Subcutaneous preadipocyte (primary cell): ENCODE measurements around the gene CNNM4. TPM values are rescaled to one million over a fixed set of nuclear protein-coding genes. Genes with fewer than 3 reads are reported as not detected.

Experiments
- small RNA-seq: library from RNA; depleted of rRNA; stranded (forward); fragments of <200 nt; gene quantifications from one replicate; pipeline ENCODE3, GENCODE V24; 2012
- total RNA-seq: library from RNA; depleted of rRNA; stranded (reverse); fragments of >200 nt; gene quantifications from 2 replicates; pipeline ENCODE4 v1.2.3, GENCODE V29; 2012

The CNNM4 gene
- total RNA-seq, result 1.8 and 3.1 TPM in 2 replicates

DNA sequence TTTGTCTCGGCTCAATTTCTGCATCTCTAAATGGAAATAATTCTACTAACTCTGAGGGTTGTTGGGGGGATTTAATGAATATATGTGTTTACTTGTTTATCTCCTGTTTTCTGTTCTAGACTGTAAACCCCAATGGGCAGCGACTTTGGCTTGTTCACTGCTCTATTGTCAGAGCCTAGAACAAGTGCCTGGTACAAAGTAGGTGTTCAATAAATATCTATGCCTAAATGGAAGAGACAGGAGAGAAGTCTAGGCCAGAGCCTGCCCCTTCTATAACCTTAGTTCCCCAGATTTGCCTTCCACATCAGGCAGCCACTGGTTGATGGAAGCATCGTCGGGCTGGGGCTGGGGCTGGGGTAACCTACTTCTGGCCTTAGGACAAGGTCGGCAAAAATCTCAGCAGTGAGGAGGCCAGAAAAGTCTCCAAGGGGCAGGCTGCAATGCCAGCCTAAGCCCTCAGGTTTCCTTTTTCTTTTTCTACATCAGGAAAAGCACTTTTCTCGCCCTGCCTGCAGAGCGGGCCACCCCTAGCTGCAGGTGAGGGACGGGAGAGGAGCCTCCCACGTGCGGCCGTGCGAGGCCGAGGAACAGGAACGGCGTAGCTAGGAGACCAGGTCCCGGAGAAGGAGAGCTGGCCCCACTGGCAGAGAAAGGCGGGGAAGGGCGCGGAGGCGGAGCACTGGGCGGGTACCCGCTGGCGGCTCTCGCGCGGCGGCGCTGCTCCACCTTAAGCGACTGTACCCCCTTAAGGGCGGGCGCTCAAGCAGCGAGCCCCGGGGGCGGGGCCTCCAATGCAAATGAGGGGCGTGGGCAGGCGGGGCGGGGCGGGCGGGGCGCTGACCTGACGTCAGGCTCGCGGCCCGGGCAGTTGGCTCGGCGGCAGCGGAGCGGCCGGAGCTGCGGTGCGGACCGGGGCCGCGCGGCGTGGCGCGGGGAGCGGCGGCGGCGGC lies at the start of gene CNNM4:
Gene CNNM4 (plus strand): TSS at position 867 of the 950 bp plus-strand sequence. CDS start 98 bp downstream, outside the sequence.

GRCh38 chr2:96739633-96740428 lies 20.9 kb upstream of the CNNM4 start, which contains the start of gene LMAN2L:
TSS of gene LMAN2L (minus strand) at chr2:96740064. CDS start at chr2:96740040, 24 bp downstream.

DNA sequence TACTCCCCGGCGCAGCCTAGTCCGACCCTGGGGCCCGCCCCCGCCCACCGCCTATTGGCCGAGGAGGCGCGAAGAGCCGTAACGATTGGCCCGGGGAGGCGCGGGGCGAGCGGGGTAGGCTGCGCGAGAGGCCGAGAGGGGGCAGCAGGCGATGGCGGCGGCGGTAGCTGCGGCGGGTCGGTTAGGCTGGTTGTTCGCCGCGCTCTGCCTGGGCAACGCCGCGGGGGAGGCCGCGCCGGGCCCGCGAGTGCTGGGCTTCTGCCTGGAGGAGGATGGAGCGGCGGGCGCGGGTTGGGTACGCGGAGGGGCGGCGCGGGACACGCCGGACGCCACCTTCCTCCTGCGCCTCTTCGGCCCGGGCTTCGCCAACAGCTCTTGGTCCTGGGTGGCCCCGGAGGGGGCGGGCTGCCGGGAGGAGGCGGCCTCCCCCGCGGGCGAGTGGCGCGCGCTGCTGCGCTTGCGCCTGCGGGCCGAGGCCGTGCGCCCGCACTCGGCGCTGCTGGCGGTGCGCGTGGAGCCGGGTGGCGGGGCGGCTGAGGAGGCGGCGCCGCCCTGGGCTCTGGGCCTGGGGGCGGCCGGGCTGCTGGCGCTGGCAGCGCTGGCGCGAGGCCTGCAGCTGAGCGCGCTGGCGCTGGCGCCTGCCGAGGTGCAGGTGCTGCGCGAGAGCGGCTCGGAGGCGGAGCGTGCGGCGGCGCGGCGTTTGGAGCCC lies 55.6 kb downstream of the CNNM4 start, which contains the start of gene CNNM3:
Gene CNNM3 (plus strand): TSS at position 142 of the 709 bp plus-strand sequence. CDS start 10 bp downstream, at position 152.

GRCh38 chr2:96843538-96844268 lies 83.0 kb downstream of the CNNM4 start, which contains the start of gene ANKRD23:
TSS of gene ANKRD23 (minus strand) at chr2:96844021. CDS start at chr2:96843992, 29 bp downstream.

GRCh38 chr2:96857667-96858372 lies 97.1 kb downstream of the CNNM4 start, which contains the start of gene ANKRD39:
TSS of gene ANKRD39 (minus strand) at chr2:96858016. CDS start at chr2:96857987, 29 bp downstream.

Small RNA genes lying within 50 kb of the gene (small RNA-seq; reads per million reads assigned to genes)
- gene MIR3127, result not detected

Other genes starting within 250 kb of the CNNM4 start
- gene ARID5A, start 224.2 kb upstream of the CNNM4 start, total RNA-seq, result 4.1 and 5.1 TPM in 2 replicates
- gene KANSL3, start 122.6 kb upstream of the CNNM4 start, total RNA-seq, result 19.1 and 22.5 TPM in 2 replicates
- gene FER1L5, start 118.1 kb upstream of the CNNM4 start, total RNA-seq, result under 0.01 and 0.39 TPM in 2 replicates
- 9.2 and 10.6 TPM in 2 replicates for gene LMAN2L, start 20.8 kb upstream of the CNNM4 start, total RNA-seq
- gene CNNM3, start 55.4 kb downstream of the CNNM4 start, total RNA-seq, result 5.1 and 7.0 TPM in 2 replicates
- gene ANKRD23, start 83.1 kb downstream of the CNNM4 start, total RNA-seq, result 1.4 and 2.6 TPM in 2 replicates
- gene ANKRD39, start 97.1 kb downstream of the CNNM4 start, total RNA-seq, result 7.2 and 7.3 TPM in 2 replicates
- gene SEMA4C, start 109.2 kb downstream of the CNNM4 start, total RNA-seq, result 13.6 and 14.3 TPM in 2 replicates
- gene FAM178B, start 225.7 kb downstream of the CNNM4 start, total RNA-seq, result not detected in 2 replicates